A549 treated with RU486 at 1 μM for 4 hours (cell line): ENCODE data around the gene SPEN. TPM values are rescaled to one million over a fixed set of nuclear protein-coding genes. Genes with fewer than 3 reads are reported as not detected.

Experiments used
- total RNA-seq: library from RNA; stranded (reverse); fragments of 200-300 nt; extraction: Qiagen RNA extraction; gene quantifications from 5 replicates; pipeline ENCODE4 v1.2.3, GENCODE V29; 2022; ENCODE audit warnings: low read depth

The SPEN gene
- 38.7 to 41.6 TPM (median 40.3 TPM) in 5 replicates for total RNA-seq

DNA sequence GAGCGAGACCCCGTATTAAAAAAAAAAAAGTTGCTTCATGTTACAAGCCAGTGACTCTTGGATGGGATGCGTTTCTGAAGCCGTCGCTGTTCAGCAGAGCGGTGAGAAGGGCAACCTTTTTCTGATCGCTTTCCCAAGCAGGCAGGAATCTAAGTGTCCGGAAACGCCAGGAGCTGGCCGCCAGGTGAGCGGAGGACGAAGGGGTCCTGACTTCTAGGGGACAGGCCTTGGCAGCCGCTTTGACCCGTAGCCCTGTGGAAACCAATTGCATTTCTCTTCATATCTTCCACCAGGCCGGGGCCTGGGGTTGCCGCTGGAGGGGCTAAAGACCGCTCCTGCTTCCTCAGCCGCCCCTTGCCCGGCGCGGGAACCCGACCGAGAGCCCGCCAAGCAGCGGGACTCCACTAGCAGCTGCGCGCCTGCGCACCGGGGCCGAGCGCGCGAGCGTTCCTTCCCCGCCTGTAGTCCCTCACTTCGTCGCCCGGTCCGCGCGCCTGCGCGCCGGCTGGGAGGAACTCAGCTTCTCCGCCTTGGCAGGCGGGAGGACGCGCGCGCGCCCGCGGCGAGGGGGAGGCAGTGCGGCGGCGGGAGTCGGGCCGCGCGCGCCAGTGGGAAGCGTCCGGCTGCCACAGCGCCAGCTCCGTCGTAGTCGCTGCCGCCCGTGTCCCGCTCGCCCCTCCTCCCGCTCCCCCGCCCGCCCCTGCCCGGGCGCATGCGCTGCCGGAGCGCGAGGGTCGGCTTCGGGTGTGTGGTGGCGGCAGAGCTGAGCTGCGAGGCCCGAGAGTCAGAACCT lies at the start of gene SPEN:
Gene SPEN, plus strand, starts transcription at position 608 of the 793 bp plus-strand sequence. CDS start 361 bp downstream, outside the sequence.

GRCh38 chr1:15807549-15807948 lies 40.0 kb upstream of the SPEN start, which contains the start of gene UQCRHL:
TSS of gene UQCRHL (minus strand) at chr1:15807649. CDS start at chr1:15807649, 0 bp downstream.

DNA sequence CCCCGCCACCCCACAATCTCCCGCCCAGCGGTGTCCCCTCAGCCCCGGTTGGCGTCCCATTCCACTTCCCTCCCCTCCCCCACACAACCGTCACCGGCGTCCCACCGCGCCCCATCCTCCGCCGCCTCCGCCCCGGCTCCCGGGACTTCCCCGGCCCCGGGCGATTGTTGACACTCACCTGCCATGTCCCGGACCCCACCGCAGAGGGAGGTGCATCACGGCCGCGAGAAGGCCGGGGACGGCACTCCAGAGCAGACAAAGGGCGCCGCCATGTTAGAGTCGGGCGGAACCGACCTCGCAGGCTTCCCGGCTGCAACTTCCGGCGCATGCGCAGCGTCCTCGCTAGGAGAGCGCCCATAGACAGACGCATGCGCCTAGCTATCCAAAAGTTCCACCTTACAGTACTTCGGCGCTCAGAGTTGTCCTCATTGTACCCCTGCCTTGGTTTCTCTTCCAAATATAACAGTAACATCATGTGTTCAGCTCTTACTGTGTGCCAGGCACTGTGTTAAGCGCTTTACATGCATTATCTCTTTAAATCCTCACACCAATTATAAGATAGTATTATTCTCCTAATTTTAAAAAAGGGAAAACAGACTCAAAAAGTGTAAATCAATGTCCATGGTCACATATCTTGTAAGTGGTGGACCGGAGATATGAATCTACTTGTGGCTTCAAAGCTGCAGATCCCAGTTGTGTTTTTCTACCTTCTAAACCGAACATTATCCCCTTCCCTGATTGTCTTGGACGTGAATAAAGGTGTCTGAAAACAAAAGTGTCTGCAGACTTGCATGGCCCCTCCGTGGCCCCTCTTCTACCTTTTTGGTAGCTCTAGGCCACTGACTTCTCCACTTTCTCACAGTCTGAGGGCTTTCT lies 128.5 kb downstream of the SPEN start, which contains the start of gene ZBTB17:
Gene ZBTB17, minus strand, starts transcription at position 297 of the 876 bp plus-strand sequence. CDS start 27,606 bp downstream, outside the sequence.

Other genes with a start within 250 kb of the SPEN start
- 7.6 to 10.0 TPM (median 9.3 TPM) in 5 replicates for gene DDI2, start 230.2 kb upstream of the SPEN start, total RNA-seq
- gene PLEKHM2, start 163.4 kb upstream of the SPEN start, total RNA-seq: 20.5 to 30.5 TPM (median 26.1 TPM) in 5 replicates
- 0.09 to 0.60 TPM (median 0.25 TPM) in 5 replicates for gene SLC25A34, start 111.4 kb upstream of the SPEN start, total RNA-seq
- not detected in 5 replicates for gene TMEM82, start 105.2 kb upstream of the SPEN start, total RNA-seq
- 21.1 to 33.5 TPM (median 26.3 TPM) in 5 replicates for gene FBLIM1, start 88.9 kb upstream of the SPEN start, total RNA-seq
- 5.8 to 9.1 TPM (median 7.7 TPM) in 5 replicates for gene UQCRHL, start 40.1 kb upstream of the SPEN start, total RNA-seq
- 9.7 to 15.8 TPM (median 12.1 TPM) in 5 replicates for gene ZBTB17, start 128.4 kb downstream of the SPEN start, total RNA-seq
- not detected in 5 replicates for gene SRARP, start 156.5 kb downstream of the SPEN start, total RNA-seq
- gene HSPB7, start 170.3 kb downstream of the SPEN start, total RNA-seq: not detected in 5 replicates
- 0.05 to 0.19 TPM in 2 of 5 replicates, not detected in the others for gene CLCNKA, start 174.3 kb downstream of the SPEN start, total RNA-seq
- 0.07 to 0.08 TPM in 2 of 5 replicates, not detected in the others for gene CLCNKB, start 196.1 kb downstream of the SPEN start, total RNA-seq
- gene FAM131C, start 225.9 kb downstream of the SPEN start, total RNA-seq: 10.8 to 19.2 TPM (median 15.8 TPM) in 5 replicates